H9 (cell line): Measurements from ENCODE around the gene FAM184A. TPM values are rescaled to one million over a fixed set of nuclear protein-coding genes. Genes with fewer than 3 reads are reported as not detected.

ENCODE experiments used
- DNase-seq: peaks from one replicate; pipeline ENCODE4 v3.0.0-alpha.2; 2017
- H2AFZ ChIP-seq: one replicate; pipeline ENCODE4 v1.6.1; 2013; ENCODE audit warnings: mild to moderate bottlenecking, low read length, control low read depth, moderate library complexity
- H2AK5ac ChIP-seq: 2 replicates; pipeline ENCODE4 v1.6.1; 2013; ENCODE audit warnings: low read length, control low read depth, mixed read lengths; ENCODE audit not compliant: insufficient read length
- H2BK120ac ChIP-seq: one replicate; pipeline ENCODE4 v1.6.1; 2013; ENCODE audit warnings: low read depth, mild to moderate bottlenecking, low read length, control low read depth, inconsistent platforms; ENCODE audit not compliant: poor library complexity, severe bottlenecking
- H2BK12ac ChIP-seq: 2 replicates; pipeline ENCODE4 v1.6.1; 2013; ENCODE audit warnings: low read length, control low read depth, mixed read lengths, low read depth; ENCODE audit not compliant: insufficient read length
- H2BK15ac ChIP-seq: 2 replicates; pipeline ENCODE4 v1.6.1; 2013; ENCODE audit warnings: low read depth, low read length, control low read depth
- H2BK20ac ChIP-seq: one replicate; pipeline ENCODE4 v1.6.1; 2013; ENCODE audit warnings: low read depth, mild to moderate bottlenecking, low read length, control low read depth, inconsistent platforms; ENCODE audit not compliant: poor library complexity, severe bottlenecking
- H2BK5ac ChIP-seq: 2 replicates; pipeline ENCODE4 v1.6.1; 2013; ENCODE audit warnings: low read length, control low read depth, mixed read lengths; ENCODE audit not compliant: insufficient read length
- H3K14ac ChIP-seq: 2 replicates; pipeline ENCODE4 v1.6.1; 2013; ENCODE audit warnings: low read length, control low read depth; ENCODE audit not compliant: insufficient read depth
- H3K18ac ChIP-seq: 2 replicates; pipeline ENCODE4 v1.6.1; 2013; ENCODE audit warnings: low read depth, mild to moderate bottlenecking, mixed read lengths, low read length, control low read depth; ENCODE audit not compliant: insufficient read length
- H3K23ac ChIP-seq: 2 replicates; pipeline ENCODE4 v1.6.1; 2013; ENCODE audit warnings: low read length, control low read depth, mixed read lengths, low read depth; ENCODE audit not compliant: insufficient read length
- H3K23me2 ChIP-seq: 2 replicates; pipeline ENCODE4 v1.6.1; 2013; ENCODE audit warnings: low read depth, mild to moderate bottlenecking, mixed read lengths, low read length, control low read depth; ENCODE audit not compliant: insufficient read length, poor library complexity, severe bottlenecking
- H3K27ac ChIP-seq: 2 replicates; pipeline ENCODE4 v1.5.1; 2013; ENCODE audit warnings: low read length, control low read depth, mixed read lengths, low read depth; ENCODE audit not compliant: insufficient read length
- H3K27me3 ChIP-seq: 2 replicates; pipeline ENCODE4 v1.6.1; 2013; ENCODE audit warnings: low read length, control low read depth, inconsistent platforms; ENCODE audit not compliant: insufficient read depth
- H3K4ac ChIP-seq: 2 replicates; pipeline ENCODE4 v1.6.1; 2013; ENCODE audit warnings: low read depth, mild to moderate bottlenecking, control low read depth, inconsistent platforms, low read length, moderate library complexity
- H3K4me1 ChIP-seq: 2 replicates; pipeline ENCODE4 v1.6.1; 2013; ENCODE audit warnings: low read length, control low read depth, inconsistent platforms; ENCODE audit not compliant: insufficient read depth
- H3K4me2 ChIP-seq: 2 replicates; pipeline ENCODE4 v1.6.1; 2013; ENCODE audit warnings: low read length, control low read depth, mixed read lengths; ENCODE audit not compliant: insufficient read length, insufficient read depth
- H3K56ac ChIP-seq: 2 replicates; pipeline ENCODE4 v1.6.1; 2013; ENCODE audit warnings: low read depth, mild to moderate bottlenecking, mixed read lengths, low read length, control low read depth; ENCODE audit not compliant: insufficient read length
- H3K79me1 ChIP-seq: 2 replicates; pipeline ENCODE4 v1.6.1; 2013; ENCODE audit warnings: low read depth, mild to moderate bottlenecking, moderate library complexity, low read length, control low read depth, inconsistent platforms; ENCODE audit not compliant: insufficient read depth, poor library complexity, severe bottlenecking
- H3K79me2 ChIP-seq: 2 replicates; pipeline ENCODE4 v1.6.1; 2013; ENCODE audit warnings: low read length, control low read depth, inconsistent platforms; ENCODE audit not compliant: insufficient read depth
- H3K9ac ChIP-seq: 2 replicates; pipeline ENCODE4 v1.6.1; 2013; ENCODE audit warnings: low read length, control low read depth, mixed read lengths; ENCODE audit not compliant: insufficient read length; ENCODE audit errors: extremely low read depth
- H3K9me3 ChIP-seq: one replicate; pipeline ENCODE4 v1.6.1; 2013; ENCODE audit warnings: low read depth, low read length, inconsistent platforms; ENCODE audit not compliant: control insufficient read depth
- H3T11ph ChIP-seq: one replicate; pipeline ENCODE4 v1.6.1; 2013; ENCODE audit warnings: mild to moderate bottlenecking, low read length, control low read depth, inconsistent platforms
- H4K20me1 ChIP-seq: one replicate; pipeline ENCODE4 v1.6.1; 2013; ENCODE audit not compliant: control insufficient read depth, insufficient read length, insufficient read depth
- H4K5ac ChIP-seq: 2 replicates; pipeline ENCODE4 v1.6.1; 2013; ENCODE audit warnings: low read depth, mild to moderate bottlenecking, mixed read lengths, low read length, control low read depth; ENCODE audit not compliant: insufficient read length
- H4K8ac ChIP-seq: replicated peaks from 2 replicates; pipeline ENCODE4 v1.6.1; 2013; ENCODE audit warnings: low read length, control low read depth, mixed read lengths, low read depth; ENCODE audit not compliant: insufficient read length
- H4K91ac ChIP-seq: 2 replicates; pipeline ENCODE4 v1.6.1; 2013; ENCODE audit warnings: low read depth, mild to moderate bottlenecking, moderate library complexity, mixed read lengths, low read length, control low read depth; ENCODE audit not compliant: insufficient read length
- H3K27ac Mint-ChIP-seq, 3 experiments: 2 replicates in 2 of 3; 3 replicates in 1 of 3; pipeline ENCODE4 v1.8.0; 2020 to 2021; ENCODE audit warnings: mixed read lengths in 3 of 3, mild to moderate bottlenecking in 1 of 3, moderate library complexity in 1 of 3
- H3K27me3 Mint-ChIP-seq: 2 replicates; pipeline ENCODE4 v1.8.0; 2021; ENCODE audit warnings: low read depth, mild to moderate bottlenecking, moderate library complexity, mixed read lengths
- H3K36me3 Mint-ChIP-seq, 3 experiments: 2 replicates in 2 of 3; 3 replicates in 1 of 3; pipeline ENCODE4 v1.8.0; 2020 to 2021; ENCODE audit warnings: low read depth in 3 of 3, mixed read lengths in 3 of 3; ENCODE audit not compliant: insufficient read depth in 1 of 3
- H3K4me1 Mint-ChIP-seq, 2 experiments: 2 replicates each; pipeline ENCODE4 v1.8.0; 2020; ENCODE audit warnings: mixed read lengths in 2 of 2
- H3K4me3 Mint-ChIP-seq, 2 experiments: 2 replicates in 1 of 2; 3 replicates in 1 of 2; pipeline ENCODE4 v1.8.0; 2020 to 2021; ENCODE audit warnings: mild to moderate bottlenecking in 2 of 2, mixed read lengths in 2 of 2, moderate library complexity in 1 of 2
- H3K9me3 Mint-ChIP-seq, 2 experiments: 2 replicates in 1 of 2; 3 replicates in 1 of 2; pipeline ENCODE4 v1.8.0; 2020; ENCODE audit warnings: mild to moderate bottlenecking in 2 of 2, mixed read lengths in 2 of 2, moderate library complexity in 1 of 2
- WGBS: extraction: QIAGEN DNeasy Blood & Tissue Kit; methylation state at CpG from one replicate; pipeline ENCODE4 v1.1.7; 2013; ENCODE audit warnings: missing lambda C conversion rate, low lambda C conversion rate, mixed read lengths; ENCODE audit not compliant: insufficient read length; ENCODE audit errors: extremely low coverage; 5-methylcytosine and 5-hydroxymethylcytosine counted together
- total RNA-seq: library from RNA; stranded (reverse); gene quantifications from 2 replicates; pipeline ENCODE4 v1.2.1, GENCODE V29; 2021
- TF ChIP-seq, protein P1 (sequence below): fragments of 200-600 bp; sonication (generic); conservative IDR thresholded peaks from 3 replicates; pipeline ENCODE4 v1.8.0; 2021; ENCODE audit warnings: antibody characterized with exemption, mild to moderate bottlenecking

The FAM184A gene
- total RNA-seq, 1 experiment from 2014 or later: 11.4 TPM

DNA sequence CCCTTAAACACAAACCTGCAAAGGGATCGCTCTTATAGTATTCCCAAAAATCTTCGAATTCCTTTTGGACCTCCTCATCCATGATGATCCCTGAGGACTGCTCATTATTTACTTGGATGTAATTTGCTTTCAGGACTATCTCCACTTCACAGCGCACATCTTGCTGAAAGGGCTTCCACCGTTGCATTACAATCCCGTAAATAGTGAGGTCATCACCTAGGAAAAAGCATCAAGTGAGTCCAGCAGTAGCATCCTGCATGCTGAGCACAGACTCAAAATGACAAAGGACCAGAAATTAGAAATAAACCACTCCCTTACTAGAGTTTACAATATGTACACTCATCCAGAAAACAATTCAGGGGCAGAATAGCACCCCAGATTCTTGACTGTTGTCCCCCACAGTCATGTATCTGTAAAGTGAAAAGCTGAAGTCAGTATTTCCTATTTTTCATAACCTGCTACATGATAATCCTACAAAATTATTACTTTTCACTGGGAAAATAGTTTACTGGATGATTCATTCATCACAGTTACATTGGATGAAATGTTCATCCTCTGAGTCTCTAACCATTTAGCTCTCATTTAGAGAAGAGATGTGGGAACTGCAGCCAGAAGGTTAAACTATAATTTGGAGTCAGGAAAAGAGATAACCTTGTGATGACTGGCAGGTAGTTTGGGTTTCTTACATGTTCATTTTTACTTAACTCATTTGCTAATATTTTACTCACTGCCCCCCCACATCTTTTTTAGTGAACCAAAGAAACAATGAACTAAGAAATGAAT is 160.7 kb downstream of the FAM184A start:
- Histone ChIP-seq H3K14ac (no peak overlapping the region), H2BK20ac (no peak overlapping the region), H2AK5ac (no peak overlapping the region), H3K79me1 (no peaks in the 10 kb centered on the region), H3K4me2 (no peak overlapping the region), H2BK120ac (no peak overlapping the region), H3K4me1 (no peaks in the 10 kb centered on the region), H3K9me3 (no peaks in the 10 kb centered on the region), H3K4ac (no peak overlapping the region), H3K23ac (no peak overlapping the region), H4K5ac (no peak overlapping the region), H2BK5ac (no peak overlapping the region), H3K79me2 (no peaks in the 10 kb centered on the region), H2BK15ac (no peak overlapping the region), H3K18ac (no peak overlapping the region), H3K27ac (no peak overlapping the region), H3T11ph (no peak overlapping the region), H4K20me1 (no peaks in the 10 kb centered on the region), H3K9ac (no peak overlapping the region), H4K91ac (no peak overlapping the region), H3K27me3 (no peaks in the 10 kb centered on the region), H4K8ac (no peak overlapping the region), H2AFZ (no peak overlapping the region), H3K56ac (no peak overlapping the region), H2BK12ac (no peak overlapping the region), H3K23me2 (no peaks in the 10 kb centered on the region)
- Mint-ChIP-seq H3K27me3 (no peaks in the 10 kb centered on the region), H3K27ac (no peak overlapping the region; a peak in 1 of 7 replicates), H3K4me3 (no peak overlapping the region), H3K4me1 (no peaks in the 10 kb centered on the region), H3K36me3 (peaks cover 5 to 55% (median 48%) of the 10 kb centered on the region in 3 experiments; a peak in 5 of 7 replicates), H3K9me3 (no peaks in the 10 kb centered on the region)
- TF ChIP-seq, protein P1, sequence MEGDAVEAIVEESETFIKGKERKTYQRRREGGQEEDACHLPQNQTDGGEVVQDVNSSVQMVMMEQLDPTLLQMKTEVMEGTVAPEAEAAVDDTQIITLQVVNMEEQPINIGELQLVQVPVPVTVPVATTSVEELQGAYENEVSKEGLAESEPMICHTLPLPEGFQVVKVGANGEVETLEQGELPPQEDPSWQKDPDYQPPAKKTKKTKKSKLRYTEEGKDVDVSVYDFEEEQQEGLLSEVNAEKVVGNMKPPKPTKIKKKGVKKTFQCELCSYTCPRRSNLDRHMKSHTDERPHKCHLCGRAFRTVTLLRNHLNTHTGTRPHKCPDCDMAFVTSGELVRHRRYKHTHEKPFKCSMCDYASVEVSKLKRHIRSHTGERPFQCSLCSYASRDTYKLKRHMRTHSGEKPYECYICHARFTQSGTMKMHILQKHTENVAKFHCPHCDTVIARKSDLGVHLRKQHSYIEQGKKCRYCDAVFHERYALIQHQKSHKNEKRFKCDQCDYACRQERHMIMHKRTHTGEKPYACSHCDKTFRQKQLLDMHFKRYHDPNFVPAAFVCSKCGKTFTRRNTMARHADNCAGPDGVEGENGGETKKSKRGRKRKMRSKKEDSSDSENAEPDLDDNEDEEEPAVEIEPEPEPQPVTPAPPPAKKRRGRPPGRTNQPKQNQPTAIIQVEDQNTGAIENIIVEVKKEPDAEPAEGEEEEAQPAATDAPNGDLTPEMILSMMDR: no peak
- whole genome bisulfite sequencing: no CpG with 5 or more reads among the region's 5 CpGs
- no peak for DNase-seq
